GM12892 (cell line): ENCODE measurements around the gene ADAT3.

Source experiments
- POLR2A ChIP-seq: IDR thresholded peaks from 2 replicates; pipeline ENCODE4 v1.6.1; 2011; ENCODE audit warnings: low read depth, low read length, control low read depth
- POLR2AphosphoS5 ChIP-seq: IDR thresholded peaks from 2 replicates; pipeline ENCODE4 v1.6.1; 2011; ENCODE audit warnings: low read depth, low read length, control low read depth
- TAF1 ChIP-seq: IDR thresholded peaks from 2 replicates; pipeline ENCODE4 v1.6.1; 2011; ENCODE audit warnings: low read depth, mild to moderate bottlenecking, control low read depth, low read length, borderline replicate concordance

DNA sequence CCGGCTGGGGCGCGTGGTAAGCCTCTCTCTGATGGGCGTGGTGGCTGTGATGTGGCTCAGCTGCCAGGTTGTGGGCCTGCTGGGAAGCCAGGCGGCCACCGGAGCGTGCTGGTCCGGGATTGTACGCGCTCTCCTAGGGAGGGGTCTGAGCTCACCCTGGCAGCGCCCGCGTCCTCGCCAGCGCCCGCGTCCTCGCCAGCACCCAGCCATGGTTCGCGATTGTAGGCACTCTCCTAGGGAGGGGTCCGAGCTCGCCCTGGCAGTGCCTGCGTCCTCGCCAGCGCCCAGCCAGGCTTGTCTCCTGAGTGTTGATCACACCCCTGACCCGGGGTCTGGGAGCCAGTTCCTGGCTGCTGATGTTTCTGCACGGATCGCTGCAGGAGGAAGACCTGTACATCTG is 13.8 kb downstream of the ADAT3 start:
- TF ChIP-seq POLR2A (no peak), POLR2AphosphoS5 (no peak), TAF1 (no peak)
